ENCODE measurements around the gene VPS9D1.

- TF ChIP-seq, protein P1, sequence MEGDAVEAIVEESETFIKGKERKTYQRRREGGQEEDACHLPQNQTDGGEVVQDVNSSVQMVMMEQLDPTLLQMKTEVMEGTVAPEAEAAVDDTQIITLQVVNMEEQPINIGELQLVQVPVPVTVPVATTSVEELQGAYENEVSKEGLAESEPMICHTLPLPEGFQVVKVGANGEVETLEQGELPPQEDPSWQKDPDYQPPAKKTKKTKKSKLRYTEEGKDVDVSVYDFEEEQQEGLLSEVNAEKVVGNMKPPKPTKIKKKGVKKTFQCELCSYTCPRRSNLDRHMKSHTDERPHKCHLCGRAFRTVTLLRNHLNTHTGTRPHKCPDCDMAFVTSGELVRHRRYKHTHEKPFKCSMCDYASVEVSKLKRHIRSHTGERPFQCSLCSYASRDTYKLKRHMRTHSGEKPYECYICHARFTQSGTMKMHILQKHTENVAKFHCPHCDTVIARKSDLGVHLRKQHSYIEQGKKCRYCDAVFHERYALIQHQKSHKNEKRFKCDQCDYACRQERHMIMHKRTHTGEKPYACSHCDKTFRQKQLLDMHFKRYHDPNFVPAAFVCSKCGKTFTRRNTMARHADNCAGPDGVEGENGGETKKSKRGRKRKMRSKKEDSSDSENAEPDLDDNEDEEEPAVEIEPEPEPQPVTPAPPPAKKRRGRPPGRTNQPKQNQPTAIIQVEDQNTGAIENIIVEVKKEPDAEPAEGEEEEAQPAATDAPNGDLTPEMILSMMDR (IDR thresholded peaks at IDR 0.05; ENCODE audit: borderline replicate concordance, extremely low read depth, low read length, poor library complexity, severe bottlenecking): no peak
- no peak for TF ChIP-seq EZH2 (IDR thresholded peaks at IDR 0.05; ENCODE audit: borderline replicate concordance, low read depth, low read length, severe bottlenecking)
Measured at GRCh38 chr16:89706518-89707260, 14.0 kb downstream of the VPS9D1 start.
